Measurements from ENCODE around the gene SMG6.

Gene SMG6

DNA sequence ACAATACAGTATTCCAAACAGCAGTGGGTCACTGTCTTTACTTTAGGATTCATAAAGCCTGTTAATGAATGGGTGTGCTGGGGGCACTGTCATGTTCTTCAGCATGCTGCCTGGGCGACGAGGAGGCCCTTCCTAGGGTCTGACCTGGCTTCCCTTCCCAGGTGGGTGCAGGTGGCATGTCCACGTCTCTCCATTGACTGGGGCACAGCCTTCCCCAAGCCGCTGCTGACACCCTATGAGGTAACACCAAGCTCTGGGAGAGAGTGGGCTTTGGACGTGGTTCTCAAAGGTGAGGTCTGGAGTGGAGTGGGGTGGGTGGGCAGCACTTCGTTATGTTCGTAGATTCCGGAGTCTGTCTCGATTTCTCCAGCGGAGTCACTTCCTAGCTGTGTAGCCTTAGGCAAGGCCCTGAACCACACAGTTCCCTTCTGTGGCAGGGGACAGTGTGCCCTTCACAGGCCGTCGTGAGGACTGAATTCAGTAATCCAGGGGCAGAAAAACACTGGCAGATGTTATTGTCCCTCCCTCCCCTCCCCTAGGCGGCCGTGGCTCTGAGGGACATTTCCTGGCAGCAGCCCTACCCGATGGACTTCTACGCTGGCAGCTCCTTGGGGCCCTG lies 262.5 kb downstream of the SMG6 start:
- no peak for DNase-seq

DNA sequence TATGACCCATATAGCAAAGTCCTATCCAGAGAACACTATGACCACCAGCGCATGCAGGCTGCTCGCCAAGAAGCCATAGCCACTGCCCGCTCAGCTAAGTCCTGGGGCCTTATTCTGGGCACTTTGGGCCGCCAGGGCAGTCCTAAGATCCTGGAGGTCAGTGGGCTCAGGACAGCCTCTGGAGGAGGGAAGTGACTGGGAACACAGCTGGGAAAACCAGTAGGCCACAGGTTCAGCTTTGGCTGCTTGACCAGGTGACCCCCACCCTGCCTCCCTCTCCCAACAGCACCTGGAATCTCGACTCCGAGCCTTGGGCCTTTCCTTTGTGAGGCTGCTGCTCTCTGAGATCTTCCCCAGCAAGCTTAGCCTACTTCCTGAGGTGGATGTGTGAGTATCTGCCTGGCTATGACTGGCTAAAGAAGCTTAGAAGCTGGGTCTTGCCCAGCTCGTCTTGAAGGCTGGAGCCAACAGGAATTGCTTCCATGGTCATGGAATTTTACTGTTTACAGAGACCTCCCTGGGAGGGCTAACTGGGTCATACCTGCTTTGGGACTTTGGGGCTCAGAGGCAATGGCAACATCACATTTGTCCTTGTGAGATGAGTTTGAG lies 263.3 kb downstream of the SMG6 start:
- no peak for DNase-seq

DNA sequence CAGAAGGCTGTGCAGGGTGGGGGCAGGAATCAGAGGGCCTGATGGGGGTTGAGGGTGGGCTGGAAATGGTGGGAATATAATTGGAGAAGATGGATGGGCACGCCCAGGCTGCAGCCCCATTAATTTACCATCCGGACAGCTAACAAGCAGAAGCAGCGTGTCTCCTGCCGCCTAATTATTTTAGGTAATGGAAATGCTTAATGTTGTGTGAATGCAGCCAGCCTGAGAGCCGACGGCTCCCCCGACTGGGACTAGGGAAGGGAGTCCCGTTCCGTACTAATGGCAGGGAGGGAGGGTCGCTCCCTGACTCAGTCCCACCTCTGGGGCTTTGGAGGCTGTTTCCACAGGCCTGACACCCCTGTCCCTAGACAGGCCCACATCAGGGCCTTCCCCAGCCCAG lies 266.4 kb downstream of the SMG6 start:
- DNase-seq, result no peak

GRCh38 chr17:2035541-2036488 lies 267.8 kb downstream of the SMG6 start:
- DNase-seq, result no peak

- peak; percentile 19 for DNase-seq
Observed at GRCh38 chr17:2034806-2035540, 268.6 kb downstream of the SMG6 start.

DNA sequence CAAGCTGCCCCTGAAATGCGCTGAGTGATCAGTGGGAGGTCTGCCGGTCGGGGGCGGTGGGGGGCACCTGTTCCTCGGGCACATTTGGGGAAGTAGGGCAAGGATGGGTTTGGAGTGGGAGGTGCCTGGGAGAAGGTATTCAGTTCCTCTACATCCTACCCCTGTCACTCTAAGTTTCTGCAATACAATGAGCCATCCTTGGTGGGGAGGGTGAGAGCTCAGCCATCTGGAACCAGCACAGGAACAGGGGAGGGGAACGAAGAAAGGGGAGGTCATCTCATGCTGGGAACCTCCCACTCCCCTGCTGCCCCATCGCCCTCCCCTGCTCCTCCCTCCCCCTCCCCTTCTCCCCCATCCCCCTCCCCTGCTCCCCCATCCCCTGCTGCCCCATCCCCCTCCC lies 269.4 kb downstream of the SMG6 start:
- DNase-seq, result no peak

DNA sequence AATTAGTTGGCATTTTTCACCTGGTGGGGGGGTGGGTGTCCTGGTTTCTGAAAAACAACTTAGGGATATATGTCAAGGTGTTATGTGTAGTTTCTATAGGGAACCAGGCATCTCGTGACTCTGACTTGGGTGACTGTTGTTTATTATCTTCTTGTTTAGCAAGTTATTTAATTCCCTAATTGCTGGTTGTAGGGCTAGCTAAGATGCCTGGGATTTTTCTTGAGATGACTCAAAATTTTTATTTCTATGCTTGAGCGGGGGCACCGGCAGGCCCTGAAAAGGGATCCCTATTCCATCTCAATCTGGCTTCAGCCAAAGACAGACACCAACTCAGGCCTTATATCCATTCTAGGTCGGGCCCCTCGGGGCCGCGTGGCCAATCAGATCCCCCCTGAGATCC lies 270.4 kb downstream of the SMG6 start:
- DNase-seq, result no peak

GRCh38 chr17:2030779-2031163 lies 272.8 kb downstream of the SMG6 start:
- DNase-seq, result no peak

DNA sequence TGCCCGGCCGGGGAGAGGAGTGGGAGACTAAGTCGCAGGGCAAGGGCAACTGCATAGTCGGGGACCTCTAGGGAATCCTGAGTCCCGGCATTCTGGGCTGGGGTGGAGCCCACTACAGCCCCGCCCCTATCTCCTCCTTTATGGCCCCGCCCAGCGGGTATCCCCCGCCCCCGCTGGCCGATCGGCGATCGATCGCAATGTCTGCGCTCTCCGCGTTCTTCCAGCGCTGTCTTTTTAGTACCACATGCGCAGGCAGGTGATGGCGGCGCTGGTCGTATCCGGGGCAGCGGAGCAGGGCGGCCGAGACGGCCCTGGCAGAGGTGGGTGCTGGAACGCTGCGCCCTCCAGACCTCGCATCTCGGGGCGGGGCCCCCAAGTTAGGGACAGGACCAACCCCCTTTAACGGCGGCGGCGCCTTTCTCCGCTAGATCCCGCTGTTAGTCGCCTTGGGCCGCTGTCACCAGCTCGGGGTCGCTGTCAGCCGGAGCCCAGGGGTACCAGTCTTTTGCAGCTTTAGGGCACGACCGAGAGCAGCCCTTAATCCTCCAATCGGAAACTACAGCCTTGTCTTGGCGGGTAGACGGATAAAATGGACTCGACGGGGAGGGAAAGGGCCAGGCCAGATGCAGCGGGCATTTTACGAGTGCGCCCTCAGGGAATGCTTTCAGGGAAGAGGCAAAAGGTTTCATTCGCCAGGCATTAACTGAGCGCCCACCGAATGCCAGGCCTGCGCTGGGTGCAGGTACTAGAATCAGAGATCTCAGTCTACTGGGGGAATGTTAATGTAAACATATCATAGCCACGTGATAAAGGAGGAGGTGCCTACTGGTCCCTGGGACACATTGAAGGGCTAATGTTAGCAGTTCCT lies 273.4 kb downstream of the SMG6 start, which contains the start of gene DPH1:
Gene DPH1 (plus strand): TSS at position 243 of the 868 bp plus-strand sequence. CDS start 17 bp downstream, at position 260.
- DNase-seq, result peak; percentile 91

DNA sequence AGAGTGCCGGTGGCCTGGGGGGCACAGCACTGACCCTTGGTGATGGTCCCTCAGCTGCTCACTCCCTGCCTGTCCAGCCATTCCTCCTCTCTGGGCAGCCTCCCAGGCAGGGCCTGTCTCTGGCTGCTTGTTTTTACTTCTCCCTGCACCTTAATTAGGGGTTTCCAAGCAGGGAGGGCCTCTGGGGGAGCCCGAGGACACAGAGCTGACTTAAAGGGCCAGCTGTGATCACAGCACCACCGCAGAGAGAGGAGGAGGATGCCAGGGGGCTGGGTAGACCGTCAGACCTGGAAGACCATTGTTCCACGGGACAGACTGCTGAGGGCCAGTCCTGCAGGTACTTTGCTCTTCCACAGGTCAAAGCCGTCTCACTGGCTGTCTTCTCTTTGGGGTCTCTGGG lies 274.8 kb downstream of the SMG6 start:
- no peak for DNase-seq

- no peak for DNase-seq
Observed at GRCh38 chr17:2028234-2028614, 275.4 kb downstream of the SMG6 start.

- no peak for DNase-seq
Observed at GRCh38 chr17:2027528-2028233, 275.9 kb downstream of the SMG6 start.

DNA sequence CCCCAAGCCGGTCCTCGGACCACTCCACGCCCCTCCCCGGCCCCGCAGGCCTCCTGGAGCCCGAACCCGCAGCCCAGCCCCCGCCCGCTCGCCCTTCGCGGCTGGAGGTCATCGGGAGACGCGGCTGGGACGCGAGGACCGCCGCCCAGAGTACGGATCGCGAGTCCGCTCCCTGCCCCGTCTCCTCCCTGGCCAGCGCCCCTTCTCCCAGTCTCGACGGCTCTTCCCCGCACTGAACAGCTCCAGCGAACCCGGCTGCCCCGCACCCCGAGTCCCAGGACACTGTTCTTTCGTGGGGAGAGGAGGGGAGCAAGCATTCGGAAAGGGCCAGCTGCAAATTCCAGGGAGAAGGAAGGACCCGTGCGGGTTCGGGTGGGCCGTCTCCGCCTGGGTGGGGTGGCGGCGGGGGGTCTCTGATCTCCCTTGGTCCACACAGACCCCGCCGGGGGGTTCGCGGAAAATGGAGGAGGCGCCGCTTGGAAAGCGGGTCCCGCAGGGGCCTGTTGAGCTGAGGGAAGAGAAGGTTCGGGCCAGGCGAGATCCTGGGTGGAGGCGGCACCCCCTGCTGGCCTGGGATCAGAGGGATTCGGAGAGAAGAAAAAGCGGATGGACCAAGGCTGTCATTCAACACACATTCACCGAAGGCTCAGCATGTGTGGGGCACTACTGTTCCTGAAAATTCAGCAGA lies 277.8 kb downstream of the SMG6 start:
- DNase-seq, result peak; percentile 56

- DNase-seq, result peak; percentile 88
Observed at GRCh38 chr17:2025220-2025621, 278.4 kb downstream of the SMG6 start, which contains the start of gene RTN4RL1. Gene RTN4RL1 (minus strand): TSS chr17:2025334. CDS start chr17:2024865, 469 bp downstream.

GRCh38 chr17:2024572-2025219 lies 278.9 kb downstream of the SMG6 start:
- no peak for DNase-seq

GRCh38 chr17:2023692-2024571 lies 279.7 kb downstream of the SMG6 start:
- peak; percentile 36 for DNase-seq

DNA sequence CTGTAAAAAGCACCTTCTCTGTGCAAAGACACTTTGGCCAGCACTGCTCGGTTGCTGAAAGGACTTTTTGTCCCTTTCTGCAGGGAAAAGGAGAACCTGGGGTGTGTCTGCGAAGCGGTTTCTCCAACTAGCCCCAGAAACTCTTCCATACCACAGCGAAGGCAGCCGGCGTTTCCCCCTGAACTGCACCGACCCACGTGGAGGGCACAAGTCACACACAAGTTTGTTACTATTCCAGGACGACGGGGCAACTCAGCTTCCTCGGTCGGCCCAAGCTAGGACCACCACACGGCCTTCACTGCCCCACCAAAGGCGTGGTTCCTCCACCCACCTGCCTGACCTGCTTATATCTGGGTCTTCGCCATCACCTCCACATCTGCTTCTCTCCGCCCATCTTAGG lies 280.3 kb downstream of the SMG6 start:
- DNase-seq, result no peak

- no peak for DNase-seq
Observed at GRCh38 chr17:2022647-2023240, 280.8 kb downstream of the SMG6 start.

GRCh38 chr17:2020721-2021120 lies 282.9 kb downstream of the SMG6 start:
- DNase-seq, result no peak

All from NCI-H1436 (cell line).